ENCODE results near the gene MEF2A.

MEF2A gene

GRCh38 chr15:99562238-99562637, 3.5 kb upstream of the MEF2A start:
- peaks cover 6% of the 10 kb centered on the region for H3K4me1 ChIP-seq (ENCODE audit: control insufficient read depth, insufficient read depth, low read length)
- no peaks in the 10 kb centered on the region for H3K36me3 ChIP-seq (ENCODE audit: control insufficient read depth in 2 of 2, insufficient read depth in 1 of 2, low read length in 2 of 2)
- POLR2A ChIA-PET = no interaction called here
- H3K27ac ChIP-seq (ENCODE audit: extremely low read depth, low read depth, low read length) = no peak overlapping the region
- H3K9me3 ChIP-seq (ENCODE audit: control insufficient read depth, insufficient read depth, low read depth, low read length) = no peaks in the 10 kb centered on the region
- TF ChIP-seq ZNF560 (tag by site-specific recombination; IDR thresholded peaks at IDR 0.05; ENCODE audit: borderline replicate concordance) (no peak), KLF7 (tag by site-specific recombination; IDR thresholded peaks at IDR 0.05; ENCODE audit: borderline replicate concordance) (no peak), ZNF704 (tag by site-specific recombination; IDR thresholded peaks at IDR 0.05) (no peak), ZNF747 (tag by site-specific recombination; IDR thresholded peaks at IDR 0.05) (no peak), ZNF830 (tag by site-specific recombination; IDR thresholded peaks at IDR 0.05; ENCODE audit: low read depth) (no peak), MZF1 (tag by site-specific recombination; IDR thresholded peaks at IDR 0.05; ENCODE audit: borderline replicate concordance) (no peak), ZNF571 (tag by site-specific recombination; IDR thresholded peaks at IDR 0.05) (no peak), ZNF239 (tag by site-specific recombination; IDR thresholded peaks at IDR 0.05) (no peak), ZNF777 (tag by site-specific recombination; IDR thresholded peaks at IDR 0.05; ENCODE audit: borderline replicate concordance) (no peak), ZFP41 (tag by site-specific recombination; IDR thresholded peaks at IDR 0.05; ENCODE audit: borderline replicate concordance) (no peak), TCF7L2 (IDR thresholded peaks at IDR 0.05; ENCODE audit: borderline replicate concordance, low read depth, low read length) (no peak), ZNF596 (tag by site-specific recombination; IDR thresholded peaks at IDR 0.05) (no peak)
- TF ChIP-seq, protein P1, sequence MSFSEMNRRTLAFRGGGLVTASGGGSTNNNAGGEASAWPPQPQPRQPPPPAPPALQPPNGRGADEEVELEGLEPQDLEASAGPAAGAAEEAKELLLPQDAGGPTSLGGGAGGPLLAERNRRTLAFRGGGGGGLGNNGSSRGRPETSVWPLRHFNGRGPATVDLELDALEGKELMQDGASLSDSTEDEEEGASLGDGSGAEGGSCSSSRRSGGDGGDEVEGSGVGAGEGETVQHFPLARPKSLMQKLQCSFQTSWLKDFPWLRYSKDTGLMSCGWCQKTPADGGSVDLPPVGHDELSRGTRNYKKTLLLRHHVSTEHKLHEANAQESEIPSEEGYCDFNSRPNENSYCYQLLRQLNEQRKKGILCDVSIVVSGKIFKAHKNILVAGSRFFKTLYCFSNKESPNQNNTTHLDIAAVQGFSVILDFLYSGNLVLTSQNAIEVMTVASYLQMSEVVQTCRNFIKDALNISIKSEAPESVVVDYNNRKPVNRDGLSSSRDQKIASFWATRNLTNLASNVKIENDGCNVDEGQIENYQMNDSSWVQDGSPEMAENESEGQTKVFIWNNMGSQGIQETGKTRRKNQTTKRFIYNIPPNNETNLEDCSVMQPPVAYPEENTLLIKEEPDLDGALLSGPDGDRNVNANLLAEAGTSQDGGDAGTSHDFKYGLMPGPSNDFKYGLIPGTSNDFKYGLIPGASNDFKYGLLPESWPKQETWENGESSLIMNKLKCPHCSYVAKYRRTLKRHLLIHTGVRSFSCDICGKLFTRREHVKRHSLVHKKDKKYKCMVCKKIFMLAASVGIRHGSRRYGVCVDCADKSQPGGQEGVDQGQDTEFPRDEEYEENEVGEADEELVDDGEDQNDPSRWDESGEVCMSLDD (tag by site-specific recombination; IDR thresholded peaks at IDR 0.05) = no peak
- H3K4me3 ChIP-seq (ENCODE audit: low read depth, low read length) = no peak overlapping the region
- CTCF ChIA-PET = interaction anchor here (0.7 to 1.6 kb wide), 5 partner anchors 15 to 275 kb away, joined by 3 to 7 read pairs (median 4); no protein-coding TSS in a partner anchor

DNA sequence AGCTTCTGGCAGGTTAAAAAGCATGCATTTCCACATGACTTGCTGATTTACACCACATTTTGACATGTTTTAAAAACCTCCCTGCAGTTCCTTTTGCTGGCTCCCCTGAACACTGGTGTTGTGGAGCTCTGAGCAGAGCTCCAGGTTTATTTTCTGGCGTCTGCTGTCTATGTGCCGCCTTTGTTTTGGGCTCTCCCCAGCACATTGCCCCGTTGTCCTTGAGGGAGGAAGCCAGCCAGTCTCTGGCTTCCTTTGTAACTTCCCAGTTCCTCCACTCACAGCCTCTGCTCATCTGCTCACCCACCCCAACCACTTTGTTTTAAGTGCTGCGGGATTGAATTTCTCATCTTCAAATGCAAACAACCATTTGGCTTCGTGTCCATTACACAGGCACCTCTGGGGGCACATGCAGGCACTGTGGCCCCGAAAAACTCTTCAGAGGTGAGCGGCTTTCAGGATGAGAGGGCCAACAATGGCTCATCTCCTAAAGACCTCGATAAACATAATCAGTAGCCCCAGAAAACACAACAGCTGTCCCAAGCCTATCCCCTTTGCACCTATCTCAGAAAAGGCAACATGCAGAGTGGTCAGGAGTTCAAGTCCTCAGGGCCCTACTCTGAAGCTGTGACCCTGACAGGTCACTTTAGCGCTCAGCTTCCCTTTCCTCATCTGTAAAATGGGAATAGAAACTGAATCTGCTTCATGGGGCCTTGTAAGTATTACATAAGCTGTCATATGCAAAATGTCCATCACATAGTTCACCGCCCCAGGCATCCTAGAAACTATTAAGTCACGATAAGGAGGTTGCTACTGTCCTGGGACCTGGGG, 1.3 kb upstream of the MEF2A start:
- no peaks in the 10 kb centered on the region for H3K9me3 ChIP-seq (ENCODE audit: control insufficient read depth, insufficient read depth, low read depth, low read length)
- peaks cover 24% of the 10 kb centered on the region for H3K4me1 ChIP-seq (ENCODE audit: control insufficient read depth, insufficient read depth, low read length)
- ChIA-PET POLR2A (interaction anchor here (1.7 to 3.3 kb wide), 3 partner anchors 8 to 140 kb away, joined by 6 to 14 read pairs (median 7); no protein-coding TSS in a partner anchor), CTCF (interaction anchor here (0.7 to 3.4 kb wide), 3 partner anchors 140 to 291 kb away, joined by 3 to 18 read pairs (median 3); no protein-coding TSS in a partner anchor)
- peak overlapping the region; percentile 94; the same call in 1 of the 2 replicates for H3K27ac ChIP-seq (ENCODE audit: extremely low read depth, low read depth, low read length)
- H3K36me3 ChIP-seq (ENCODE audit: control insufficient read depth in 2 of 2, insufficient read depth in 1 of 2, low read length in 2 of 2) = no peaks in the 10 kb centered on the region
- H3K4me3 ChIP-seq (ENCODE audit: low read depth, low read length) = no peak overlapping the region; the same call in 1 of the 2 replicates
- TF ChIP-seq, protein P2, sequence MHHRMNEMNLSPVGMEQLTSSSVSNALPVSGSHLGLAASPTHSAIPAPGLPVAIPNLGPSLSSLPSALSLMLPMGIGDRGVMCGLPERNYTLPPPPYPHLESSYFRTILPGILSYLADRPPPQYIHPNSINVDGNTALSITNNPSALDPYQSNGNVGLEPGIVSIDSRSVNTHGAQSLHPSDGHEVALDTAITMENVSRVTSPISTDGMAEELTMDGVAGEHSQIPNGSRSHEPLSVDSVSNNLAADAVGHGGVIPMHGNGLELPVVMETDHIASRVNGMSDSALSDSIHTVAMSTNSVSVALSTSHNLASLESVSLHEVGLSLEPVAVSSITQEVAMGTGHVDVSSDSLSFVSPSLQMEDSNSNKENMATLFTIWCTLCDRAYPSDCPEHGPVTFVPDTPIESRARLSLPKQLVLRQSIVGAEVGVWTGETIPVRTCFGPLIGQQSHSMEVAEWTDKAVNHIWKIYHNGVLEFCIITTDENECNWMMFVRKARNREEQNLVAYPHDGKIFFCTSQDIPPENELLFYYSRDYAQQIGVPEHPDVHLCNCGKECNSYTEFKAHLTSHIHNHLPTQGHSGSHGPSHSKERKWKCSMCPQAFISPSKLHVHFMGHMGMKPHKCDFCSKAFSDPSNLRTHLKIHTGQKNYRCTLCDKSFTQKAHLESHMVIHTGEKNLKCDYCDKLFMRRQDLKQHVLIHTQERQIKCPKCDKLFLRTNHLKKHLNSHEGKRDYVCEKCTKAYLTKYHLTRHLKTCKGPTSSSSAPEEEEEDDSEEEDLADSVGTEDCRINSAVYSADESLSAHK (tag by site-specific recombination; IDR thresholded peaks at IDR 0.05) = peak; percentile 60; the same call in 1 of the 2 replicates
- TF ChIP-seq PRDM1 (tag by site-specific recombination; IDR thresholded peaks at IDR 0.05) = no peak
- no peak for TF ChIP-seq ZNF157 (tag by site-specific recombination; IDR thresholded peaks at IDR 0.05)
- TF ChIP-seq, protein P3, sequence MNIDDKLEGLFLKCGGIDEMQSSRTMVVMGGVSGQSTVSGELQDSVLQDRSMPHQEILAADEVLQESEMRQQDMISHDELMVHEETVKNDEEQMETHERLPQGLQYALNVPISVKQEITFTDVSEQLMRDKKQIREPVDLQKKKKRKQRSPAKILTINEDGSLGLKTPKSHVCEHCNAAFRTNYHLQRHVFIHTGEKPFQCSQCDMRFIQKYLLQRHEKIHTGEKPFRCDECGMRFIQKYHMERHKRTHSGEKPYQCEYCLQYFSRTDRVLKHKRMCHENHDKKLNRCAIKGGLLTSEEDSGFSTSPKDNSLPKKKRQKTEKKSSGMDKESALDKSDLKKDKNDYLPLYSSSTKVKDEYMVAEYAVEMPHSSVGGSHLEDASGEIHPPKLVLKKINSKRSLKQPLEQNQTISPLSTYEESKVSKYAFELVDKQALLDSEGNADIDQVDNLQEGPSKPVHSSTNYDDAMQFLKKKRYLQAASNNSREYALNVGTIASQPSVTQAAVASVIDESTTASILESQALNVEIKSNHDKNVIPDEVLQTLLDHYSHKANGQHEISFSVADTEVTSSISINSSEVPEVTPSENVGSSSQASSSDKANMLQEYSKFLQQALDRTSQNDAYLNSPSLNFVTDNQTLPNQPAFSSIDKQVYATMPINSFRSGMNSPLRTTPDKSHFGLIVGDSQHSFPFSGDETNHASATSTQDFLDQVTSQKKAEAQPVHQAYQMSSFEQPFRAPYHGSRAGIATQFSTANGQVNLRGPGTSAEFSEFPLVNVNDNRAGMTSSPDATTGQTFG (tag by site-specific recombination; IDR thresholded peaks at IDR 0.05; ENCODE audit: borderline replicate concordance) = no peak
- TF ChIP-seq ZBTB48 (tag by site-specific recombination; IDR thresholded peaks at IDR 0.05) = no peak
- no peak for TF ChIP-seq ZNF274 (IDR thresholded peaks at IDR 0.05; ENCODE audit: low read length)
- TF ChIP-seq ZNF274 (tag by site-specific recombination; IDR thresholded peaks at IDR 0.05; ENCODE audit: borderline replicate concordance) = no peak
- no peak for TF ChIP-seq ZNF10 (tag by site-specific recombination; IDR thresholded peaks at IDR 0.05)
- TF ChIP-seq KLF8 (tag by site-specific recombination; IDR thresholded peaks at IDR 0.05) = peak; percentile 16; the same call in 1 of the 2 replicates
- TF ChIP-seq ZNF530 (tag by site-specific recombination; IDR thresholded peaks at IDR 0.05; ENCODE audit: low read depth) = no peak
- no peak for TF ChIP-seq ZNF510 (tag by site-specific recombination; IDR thresholded peaks at IDR 0.05; ENCODE audit: insufficient replicate concordance)

Measured in HEK293 (cell line).